WERI-Rb-1 (cell line): ENCODE data around the gene RBBP5.

Experiments
- DNase-seq: peaks from one replicate; pipeline ENCODE4 v3.0.0-alpha.2; 2020
- H3K27ac ChIP-seq: fragments of 250-450 bp; sonication (Bioruptor Pico); 2 replicates; pipeline ENCODE4 v1.5.1; 2020; ENCODE audit warnings: mild to moderate bottlenecking, moderate library complexity
- H3K27me3 ChIP-seq: fragments of 250-450 bp; sonication (Bioruptor Pico); 2 replicates; pipeline ENCODE4 v1.5.1; 2021; ENCODE audit warnings: mild to moderate bottlenecking, low read depth, moderate library complexity; ENCODE audit not compliant: insufficient read depth, severe bottlenecking
- H3K36me3 ChIP-seq: fragments of 250-450 bp; sonication (Bioruptor Pico); 2 replicates; pipeline ENCODE4 v1.5.1; 2020; ENCODE audit warnings: mild to moderate bottlenecking, moderate library complexity
- H3K4me3 ChIP-seq: 2 replicates; pipeline ENCODE4 v1.5.1; 2011; ENCODE audit warnings: low read depth, mild to moderate bottlenecking, control low read depth, low read length
- H3K9me3 ChIP-seq: fragments of 250-450 bp; sonication (Bioruptor Pico); 2 replicates; pipeline ENCODE4 v1.5.1; 2021; ENCODE audit warnings: mild to moderate bottlenecking, moderate library complexity; ENCODE audit not compliant: severe bottlenecking
- TF ChIP-seq, protein P1 (sequence below): IDR thresholded peaks from 2 replicates; pipeline ENCODE4 v1.5.1; 2011; ENCODE audit warnings: low read depth, mild to moderate bottlenecking, control low read depth, inconsistent platforms, low read length

The RBBP5 gene, protein sequence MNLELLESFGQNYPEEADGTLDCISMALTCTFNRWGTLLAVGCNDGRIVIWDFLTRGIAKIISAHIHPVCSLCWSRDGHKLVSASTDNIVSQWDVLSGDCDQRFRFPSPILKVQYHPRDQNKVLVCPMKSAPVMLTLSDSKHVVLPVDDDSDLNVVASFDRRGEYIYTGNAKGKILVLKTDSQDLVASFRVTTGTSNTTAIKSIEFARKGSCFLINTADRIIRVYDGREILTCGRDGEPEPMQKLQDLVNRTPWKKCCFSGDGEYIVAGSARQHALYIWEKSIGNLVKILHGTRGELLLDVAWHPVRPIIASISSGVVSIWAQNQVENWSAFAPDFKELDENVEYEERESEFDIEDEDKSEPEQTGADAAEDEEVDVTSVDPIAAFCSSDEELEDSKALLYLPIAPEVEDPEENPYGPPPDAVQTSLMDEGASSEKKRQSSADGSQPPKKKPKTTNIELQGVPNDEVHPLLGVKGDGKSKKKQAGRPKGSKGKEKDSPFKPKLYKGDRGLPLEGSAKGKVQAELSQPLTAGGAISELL

GRCh38 chr1:205121660-205122488 lies at the start of gene RBBP5:
Gene RBBP5, minus strand, starts transcription at chr1:205121978. Its CDS starts 105 bp downstream, at chr1:205121873.
- Histone ChIP-seq H3K9me3 (no peaks in the 10 kb centered on the region), H3K36me3 (peaks cover 40% of the 10 kb centered on the region), H3K4me3 (peak within 1 kb of the TSS; percentile 79), H3K27me3 (no peaks in the 10 kb centered on the region), H3K27ac (peak within 1 kb of the TSS; percentile 98)
- DNase-seq, result peak; percentile 100
- TF ChIP-seq, protein P1, sequence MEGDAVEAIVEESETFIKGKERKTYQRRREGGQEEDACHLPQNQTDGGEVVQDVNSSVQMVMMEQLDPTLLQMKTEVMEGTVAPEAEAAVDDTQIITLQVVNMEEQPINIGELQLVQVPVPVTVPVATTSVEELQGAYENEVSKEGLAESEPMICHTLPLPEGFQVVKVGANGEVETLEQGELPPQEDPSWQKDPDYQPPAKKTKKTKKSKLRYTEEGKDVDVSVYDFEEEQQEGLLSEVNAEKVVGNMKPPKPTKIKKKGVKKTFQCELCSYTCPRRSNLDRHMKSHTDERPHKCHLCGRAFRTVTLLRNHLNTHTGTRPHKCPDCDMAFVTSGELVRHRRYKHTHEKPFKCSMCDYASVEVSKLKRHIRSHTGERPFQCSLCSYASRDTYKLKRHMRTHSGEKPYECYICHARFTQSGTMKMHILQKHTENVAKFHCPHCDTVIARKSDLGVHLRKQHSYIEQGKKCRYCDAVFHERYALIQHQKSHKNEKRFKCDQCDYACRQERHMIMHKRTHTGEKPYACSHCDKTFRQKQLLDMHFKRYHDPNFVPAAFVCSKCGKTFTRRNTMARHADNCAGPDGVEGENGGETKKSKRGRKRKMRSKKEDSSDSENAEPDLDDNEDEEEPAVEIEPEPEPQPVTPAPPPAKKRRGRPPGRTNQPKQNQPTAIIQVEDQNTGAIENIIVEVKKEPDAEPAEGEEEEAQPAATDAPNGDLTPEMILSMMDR, result peak; percentile 100

GRCh38 chr1:205171369-205171768 lies 49.6 kb upstream of the RBBP5 start:
- Histone ChIP-seq H3K9me3 (no peaks in the 10 kb centered on the region), H3K36me3 (peaks cover 72% of the 10 kb centered on the region), H3K27me3 (no peaks in the 10 kb centered on the region), H3K27ac (no peak overlapping the region), H3K4me3 (no peak overlapping the region)
- no peak for DNase-seq
- TF ChIP-seq, protein P1, result no peak

DNA sequence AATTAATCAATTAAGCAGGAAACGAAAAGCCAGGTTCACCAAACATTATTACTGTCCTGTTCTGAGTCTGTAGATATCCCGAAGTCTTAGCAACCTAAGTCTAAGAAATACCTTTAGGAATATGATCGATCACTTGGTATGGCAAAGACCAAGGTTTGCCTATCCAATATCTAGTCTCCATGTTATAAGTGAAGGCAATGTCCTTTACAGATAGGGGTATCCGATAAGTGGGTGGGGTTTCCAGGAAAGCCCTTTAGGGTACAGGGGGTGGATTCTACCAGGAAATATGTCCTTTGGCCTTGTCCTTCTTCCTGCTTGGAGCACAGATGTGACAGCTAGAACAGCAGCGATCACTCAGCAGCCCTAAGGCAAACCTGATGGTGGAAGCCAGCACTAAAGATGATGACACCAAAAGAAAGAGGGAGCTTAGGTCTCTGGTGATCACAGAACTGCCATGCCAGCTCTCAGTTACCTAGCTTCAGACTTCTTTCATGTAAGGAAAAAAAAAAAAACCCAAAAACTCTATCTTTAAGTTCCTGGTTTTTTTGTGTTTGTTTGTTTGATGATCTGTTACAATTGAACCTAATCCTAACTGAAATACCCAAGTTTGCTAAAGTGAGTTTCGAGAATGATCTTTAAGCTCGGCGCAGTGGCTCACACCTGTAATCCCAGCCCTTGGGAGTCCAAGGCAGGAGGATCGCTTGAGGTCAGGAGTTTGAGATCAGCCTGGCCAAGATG lies 48.9 kb upstream of the RBBP5 start:
- Histone ChIP-seq H3K36me3 (peaks cover 72% of the 10 kb centered on the region), H3K27me3 (no peaks in the 10 kb centered on the region), H3K27ac (no peak overlapping the region), H3K4me3 (no peak overlapping the region), H3K9me3 (no peaks in the 10 kb centered on the region)
- DNase-seq, result no peak
- TF ChIP-seq, protein P1, result no peak

- Histone ChIP-seq H3K4me3 (no peak overlapping the region), H3K27me3 (no peaks in the 10 kb centered on the region), H3K9me3 (no peaks in the 10 kb centered on the region), H3K36me3 (peaks cover 78% of the 10 kb centered on the region), H3K27ac (no peak overlapping the region)
- TF ChIP-seq, protein P1, result no peak
- DNase-seq, result no peak
Measured at GRCh38 chr1:205169248-205169647, 47.5 kb upstream of the RBBP5 start.

GRCh38 chr1:205168291-205168690 lies 46.5 kb upstream of the RBBP5 start:
- Histone ChIP-seq H3K36me3 (peaks cover 76% of the 10 kb centered on the region), H3K27ac (no peak overlapping the region), H3K4me3 (no peak overlapping the region), H3K27me3 (no peaks in the 10 kb centered on the region), H3K9me3 (no peaks in the 10 kb centered on the region)
- TF ChIP-seq, protein P1, result no peak
- DNase-seq, result no peak
